Upper lobe of left lung (tissue), 4 donors: ENCODE data around the gene PANK3.
"Not testable (repeated sequence)": the region's sequence is repeated elsewhere in the genome, so short reads cannot be mapped to it uniquely, and the experiment has no call there.

ENCODE experiments used
- EP300 ChIP-seq, 4 donors: sonication (generic); formaldehyde crosslinking; IDR thresholded peaks; one replicate each; pipeline ENCODE4 v1.5.1; 2017; ENCODE audit warnings: antibody characterized with exemption in 4 of 4, control low read depth in 2 of 4
- POLR2AphosphoS5 ChIP-seq, 2 donors: sonication (generic); formaldehyde crosslinking; IDR thresholded peaks; one replicate each; pipeline ENCODE4 v1.5.1; 2017; ENCODE audit warnings: antibody characterized with exemption in 2 of 2
- TF ChIP-seq, protein P1 (sequence below), 6 experiments: fragments of 450-650 bp in 4 of 6; fragments of 200-600 bp in 2 of 6; sonication (generic) in 2 of 6; IDR thresholded peaks; one replicate each; pipeline ENCODE4 v1.5.1; 2016 to 2019; ENCODE audit warnings: antibody characterized with exemption in 6 of 6

DNA sequence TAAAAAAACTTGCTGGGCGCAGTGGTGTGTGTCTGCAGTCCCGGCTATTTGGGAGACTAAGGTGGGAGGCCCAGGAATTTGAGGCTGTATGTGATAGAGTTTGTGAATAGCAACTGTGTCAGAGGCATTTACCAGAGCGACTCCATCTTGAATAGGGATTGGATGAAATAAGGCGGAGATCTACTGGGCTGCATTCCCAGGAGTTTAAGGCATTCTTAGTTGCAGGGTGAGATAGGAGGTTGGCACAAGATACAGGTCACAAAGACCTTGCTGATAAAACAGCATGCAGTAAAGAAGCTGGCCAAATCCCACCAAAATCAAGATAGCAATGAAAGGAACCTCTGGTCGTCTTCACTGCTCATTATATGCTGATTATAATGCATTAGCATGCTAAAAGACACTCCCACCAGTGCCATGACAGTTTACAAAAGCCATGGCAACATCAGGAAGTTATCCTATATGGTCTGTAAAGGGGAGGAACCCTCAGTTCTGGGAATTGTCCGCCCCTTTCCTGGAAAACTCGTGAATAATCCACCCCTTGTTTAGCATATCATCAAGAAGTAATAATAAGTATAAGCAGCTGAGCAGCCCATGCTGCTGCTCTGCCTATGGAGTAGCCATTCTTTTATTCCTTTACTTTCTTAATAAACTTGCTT is 1.8 kb upstream of the PANK3 start:
- TF ChIP-seq POLR2AphosphoS5, EP300 (IDR thresholded peaks at IDR 0.05): not testable (repeated sequence)
- TF ChIP-seq, protein P1, sequence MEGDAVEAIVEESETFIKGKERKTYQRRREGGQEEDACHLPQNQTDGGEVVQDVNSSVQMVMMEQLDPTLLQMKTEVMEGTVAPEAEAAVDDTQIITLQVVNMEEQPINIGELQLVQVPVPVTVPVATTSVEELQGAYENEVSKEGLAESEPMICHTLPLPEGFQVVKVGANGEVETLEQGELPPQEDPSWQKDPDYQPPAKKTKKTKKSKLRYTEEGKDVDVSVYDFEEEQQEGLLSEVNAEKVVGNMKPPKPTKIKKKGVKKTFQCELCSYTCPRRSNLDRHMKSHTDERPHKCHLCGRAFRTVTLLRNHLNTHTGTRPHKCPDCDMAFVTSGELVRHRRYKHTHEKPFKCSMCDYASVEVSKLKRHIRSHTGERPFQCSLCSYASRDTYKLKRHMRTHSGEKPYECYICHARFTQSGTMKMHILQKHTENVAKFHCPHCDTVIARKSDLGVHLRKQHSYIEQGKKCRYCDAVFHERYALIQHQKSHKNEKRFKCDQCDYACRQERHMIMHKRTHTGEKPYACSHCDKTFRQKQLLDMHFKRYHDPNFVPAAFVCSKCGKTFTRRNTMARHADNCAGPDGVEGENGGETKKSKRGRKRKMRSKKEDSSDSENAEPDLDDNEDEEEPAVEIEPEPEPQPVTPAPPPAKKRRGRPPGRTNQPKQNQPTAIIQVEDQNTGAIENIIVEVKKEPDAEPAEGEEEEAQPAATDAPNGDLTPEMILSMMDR (IDR thresholded peaks at IDR 0.05): not testable (repeated sequence)
